Duodenal mucosa (tissue), 2 donors: ENCODE results near the gene UBALD2.

Experiments
- H3K27ac ChIP-seq: one replicate; pipeline ENCODE4 v1.7.0; 2013; ENCODE audit warnings: low read depth, low read length
- H3K27me3 ChIP-seq, 2 donors: one replicate each; pipeline ENCODE4 v1.7.0; 2013; ENCODE audit warnings: low read length in 2 of 2, control low read depth in 1 of 2; ENCODE audit not compliant: insufficient read depth in 2 of 2, control insufficient read depth in 1 of 2
- H3K36me3 ChIP-seq, 2 donors: one replicate each; pipeline ENCODE4 v1.7.0; 2013; ENCODE audit warnings: low read length in 2 of 2, control low read depth in 1 of 2; ENCODE audit not compliant: insufficient read depth in 2 of 2, control insufficient read depth in 1 of 2
- H3K4me1 ChIP-seq, 2 donors: one replicate each; pipeline ENCODE4 v1.7.0; 2013; ENCODE audit warnings: low read length in 2 of 2, control low read depth in 1 of 2; ENCODE audit not compliant: insufficient read depth in 2 of 2, control insufficient read depth in 1 of 2
- H3K4me3 ChIP-seq, 2 donors: one replicate each; pipeline ENCODE4 v1.7.0; 2013; ENCODE audit warnings: low read length in 2 of 2, low read depth in 1 of 2
- H3K9ac ChIP-seq, 2 donors: one replicate each; pipeline ENCODE4 v1.7.0; 2013; ENCODE audit warnings: low read length in 2 of 2, low read depth in 1 of 2
- H3K9me3 ChIP-seq, 2 donors: one replicate each; pipeline ENCODE4 v1.7.0; 2013; ENCODE audit warnings: low read length in 2 of 2, control low read depth in 1 of 2; ENCODE audit not compliant: control insufficient read depth in 1 of 2

Gene UBALD2

GRCh38 chr17:76278268-76278908, 13.2 kb downstream of the UBALD2 start:
- Histone ChIP-seq H3K36me3 (no peaks in the 10 kb centered on the region), H3K9me3 (no peaks in the 10 kb centered on the region), H3K27ac (no peak overlapping the region), H3K9ac (no peak overlapping the region), H3K4me3 (no peak overlapping the region), H3K27me3 (no peaks in the 10 kb centered on the region), H3K4me1 (peaks cover 3% of the 10 kb centered on the region in 2 donors)

- Histone ChIP-seq H3K4me3 (no peak overlapping the region), H3K27ac (no peak overlapping the region), H3K9ac (peak overlapping the region in 1 of 2 donors; percentile 22), H3K9me3 (no peaks in the 10 kb centered on the region), H3K27me3 (no peaks in the 10 kb centered on the region), H3K4me1 (peaks cover 3% of the 10 kb centered on the region in 2 donors), H3K36me3 (no peaks in the 10 kb centered on the region)
Measured at GRCh38 chr17:76278952-76279741, 14.0 kb downstream of the UBALD2 start.

- H3K4me3 ChIP-seq = no peak overlapping the region
- H3K4me1 ChIP-seq = peaks cover 3% of the 10 kb centered on the region in 2 donors
- no peak overlapping the region for H3K9ac ChIP-seq
- H3K27ac ChIP-seq = no peak overlapping the region
- no peaks in the 10 kb centered on the region for H3K36me3 ChIP-seq
- no peaks in the 10 kb centered on the region for H3K9me3 ChIP-seq
- H3K27me3 ChIP-seq = no peaks in the 10 kb centered on the region
Measured at GRCh38 chr17:76279742-76280287, 14.7 kb downstream of the UBALD2 start.

GRCh38 chr17:76280650-76281049, 15.5 kb downstream of the UBALD2 start:
- Histone ChIP-seq H3K27me3 (no peaks in the 10 kb centered on the region), H3K9me3 (no peaks in the 10 kb centered on the region), H3K36me3 (no peaks in the 10 kb centered on the region), H3K9ac (no peak overlapping the region), H3K4me3 (no peak overlapping the region), H3K4me1 (peaks cover 3% of the 10 kb centered on the region in 2 donors), H3K27ac (no peak overlapping the region)

- Histone ChIP-seq H3K27ac (no peak overlapping the region), H3K27me3 (no peaks in the 10 kb centered on the region), H3K9ac (no peak overlapping the region)
Measured at GRCh38 chr17:76281573-76282371, 16.6 kb downstream of the UBALD2 start.

GRCh38 chr17:76292567-76292966, 27.4 kb downstream of the UBALD2 start:
- H3K9me3 ChIP-seq = no peaks in the 10 kb centered on the region
- no peak overlapping the region for H3K9ac ChIP-seq
- H3K4me1 ChIP-seq = peaks cover 0 to 9% of the 10 kb centered on the region in 2 donors
- no peak overlapping the region for H3K27ac ChIP-seq
- no peak overlapping the region for H3K4me3 ChIP-seq
- H3K27me3 ChIP-seq = no peaks in the 10 kb centered on the region
- no peaks in the 10 kb centered on the region for H3K36me3 ChIP-seq

More at GRCh38 chr17:76281573-76282371, 16.6 kb downstream of the UBALD2 start:
- Histone ChIP-seq H3K9me3 (no peaks in the 10 kb centered on the region), H3K4me3 (no peak overlapping the region), H3K36me3 (no peaks in the 10 kb centered on the region), H3K4me1 (peaks cover 3% of the 10 kb centered on the region in 2 donors)

GRCh38 chr17:76293106-76293505, 28.0 kb downstream of the UBALD2 start:
- no peaks in the 10 kb centered on the region for H3K9me3 ChIP-seq

GRCh38 chr17:76296186-76296585, 31.0 kb downstream of the UBALD2 start:
- Histone ChIP-seq H3K9ac (no peak overlapping the region), H3K4me1 (peaks cover 0 to 9% of the 10 kb centered on the region in 2 donors), H3K9me3 (no peaks in the 10 kb centered on the region), H3K27ac (no peak overlapping the region), H3K27me3 (no peaks in the 10 kb centered on the region), H3K4me3 (no peak overlapping the region), H3K36me3 (no peaks in the 10 kb centered on the region)

More at GRCh38 chr17:76293106-76293505, 28.0 kb downstream of the UBALD2 start:
- Histone ChIP-seq H3K9ac (no peak overlapping the region), H3K27ac (no peak overlapping the region), H3K36me3 (no peaks in the 10 kb centered on the region), H3K27me3 (no peaks in the 10 kb centered on the region), H3K4me3 (no peak overlapping the region), H3K4me1 (peaks cover 0 to 9% of the 10 kb centered on the region in 2 donors)

GRCh38 chr17:76296889-76297288, 31.7 kb downstream of the UBALD2 start:
- Histone ChIP-seq H3K27me3 (no peaks in the 10 kb centered on the region), H3K9ac (no peak overlapping the region), H3K4me3 (no peak overlapping the region), H3K36me3 (no peaks in the 10 kb centered on the region), H3K27ac (no peak overlapping the region), H3K4me1 (peaks cover 0 to 9% of the 10 kb centered on the region in 2 donors), H3K9me3 (no peaks in the 10 kb centered on the region)
